Esophagus squamous epithelium (tissue), 4 donors: ENCODE data around the gene NRXN2.

Experiments
- CTCF ChIP-seq, 6 experiments: fragments of 450-650 bp in 4 of 6; fragments of 200-600 bp in 2 of 6; sonication (generic) in 2 of 6; IDR thresholded peaks; one replicate each; pipeline ENCODE4 v1.5.1; 2016 to 2019; ENCODE audit warnings: antibody characterized with exemption in 6 of 6, mild to moderate bottlenecking in 4 of 6, moderate library complexity in 4 of 6
- POLR2A ChIP-seq, 4 donors: fragments of 450-650 bp; IDR thresholded peaks; one replicate each; pipeline ENCODE4 v1.6.1; 2017; ENCODE audit warnings: antibody characterized with exemption in 4 of 4, mild to moderate bottlenecking in 4 of 4, moderate library complexity in 3 of 4

GRCh38 chr11:64705501-64705900 is 17.5 kb downstream of the NRXN2 start:
- TF ChIP-seq CTCF (IDR thresholded peaks at IDR 0.05) (no peak), POLR2A (IDR thresholded peaks at IDR 0.05) (no peak)
